Myocyte (in vitro differentiated cells): Measurements from ENCODE around the gene TFR2. TPM values are rescaled to one million over a fixed set of nuclear protein-coding genes. Genes with fewer than 3 reads are reported as not detected.
"Not testable (repeated sequence)": the region's sequence is repeated elsewhere in the genome, so short reads cannot be mapped to it uniquely, and the experiment has no call there.

Experiments used
- DNase-seq: peaks from one replicate; pipeline ENCODE4 v3.0.0-alpha.2; 2012; ENCODE audit warnings: low read depth
- total RNA-seq: library from RNA; depleted of rRNA; stranded (reverse); fragments of >200 nt; gene quantifications from 2 replicates; pipeline ENCODE4 v1.2.3, GENCODE V29; 2014

Gene TFR2
- total RNA-seq, 1 donor from 2014 or later = not detected

GRCh38 chr7:100678291-100678984 lies 37.1 kb upstream of the TFR2 start:
- no peak for DNase-seq

GRCh38 chr7:100677308-100678267 lies 36.2 kb upstream of the TFR2 start:
- DNase-seq = no peak

GRCh38 chr7:100676501-100677306 lies 35.4 kb upstream of the TFR2 start:
- DNase-seq = no peak

- peak; percentile 62 for DNase-seq
These were observed 34.4 kb upstream of the TFR2 start for GRCh38 chr7:100675581-100676350.

GRCh38 chr7:100675105-100675451 lies 33.7 kb upstream of the TFR2 start:
- DNase-seq = peak; percentile 36

GRCh38 chr7:100674411-100675104 lies 33.2 kb upstream of the TFR2 start:
- DNase-seq = peak; percentile 28

GRCh38 chr7:100673942-100674410 lies 32.6 kb upstream of the TFR2 start:
- DNase-seq = peak; percentile 39

- peak; percentile 100 for DNase-seq
These were observed 32.1 kb upstream of the TFR2 start, which contains the start of gene GNB2 for GRCh38 chr7:100673302-100673941. GNB2 (plus strand) TSS chr7:100673740; CDS start chr7:100676266, 2,526 bp downstream.

GRCh38 chr7:100671353-100672327 lies 30.3 kb upstream of the TFR2 start:
- DNase-seq = no peak

GRCh38 chr7:100670074-100670473 lies 28.7 kb upstream of the TFR2 start:
- DNase-seq = no peak

GRCh38 chr7:100669106-100669505 lies 27.8 kb upstream of the TFR2 start:
- DNase-seq = not testable (repeated sequence)

- DNase-seq = no peak
These were observed 26.7 kb upstream of the TFR2 start for GRCh38 chr7:100668069-100668449.

- no peak for DNase-seq
These were observed 26.1 kb upstream of the TFR2 start for GRCh38 chr7:100667331-100668068.

- no peak for DNase-seq
These were observed 23.9 kb upstream of the TFR2 start for GRCh38 chr7:100665168-100665726.

- not testable (repeated sequence) for DNase-seq
These were observed 20.9 kb upstream of the TFR2 start for GRCh38 chr7:100662194-100662776.

GRCh38 chr7:100655908-100656674 lies 14.7 kb upstream of the TFR2 start, which contains the start of gene ACTL6B:
ACTL6B (minus strand) TSS chr7:100656448; CDS start chr7:100656354, 94 bp downstream.
- peak; percentile 61 for DNase-seq
